ENCODE data around the gene LINGO1. TPM values are rescaled to one million over a fixed set of nuclear protein-coding genes. Genes with fewer than 3 reads are reported as not detected.

The LINGO1 gene
- total and polyA plus RNA-seq, 9 donors, result 0.36 to 4.5 (median 1.3) TPM

DNA sequence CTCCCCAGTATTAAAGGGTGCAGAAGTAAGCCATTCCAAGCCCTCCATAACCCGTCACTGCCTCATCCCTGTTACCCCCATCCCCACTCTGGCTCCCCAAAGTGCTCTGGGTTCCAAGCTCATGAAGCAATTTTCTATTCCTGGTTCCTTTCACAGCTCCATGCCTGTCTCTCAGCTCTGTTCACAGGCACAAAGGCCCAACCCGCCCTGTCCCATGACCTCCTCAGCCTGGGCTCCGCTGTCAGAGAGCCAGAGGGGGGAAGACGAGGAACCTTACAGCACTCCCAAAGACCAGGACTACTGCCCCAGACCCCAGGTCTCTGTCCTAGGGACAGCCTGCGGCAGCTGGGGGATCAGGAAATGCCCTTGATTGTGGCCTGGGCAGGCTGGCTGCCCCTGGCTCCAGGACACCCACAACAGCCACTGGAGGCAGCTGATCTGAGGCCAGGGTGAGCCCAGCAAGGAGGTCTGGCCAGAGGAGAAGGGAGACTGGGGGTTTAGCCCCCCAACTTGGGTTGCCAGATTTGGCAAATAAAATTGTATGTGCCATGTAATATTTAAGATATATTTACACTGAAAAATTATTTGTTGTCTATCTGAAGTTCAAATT is 43.2 kb upstream of the LINGO1 start:
- Histone ChIP-seq H3K27ac (no peak overlapping the region), H3K4me1 (ENCODE audit: insufficient read depth) (no peaks in the 10 kb centered on the region), H3K36me3 (no peaks in the 10 kb centered on the region), H3K4me3 (no peak overlapping the region), H3K27me3 (no peaks in the 10 kb centered on the region), H3K9me3 (no peaks in the 10 kb centered on the region)
- 71 to 90% (median 84%) methylated on average over 5 of the region's 5 CpGs for WGBS, 3 donors
- no peak for TF ChIP-seq EP300 (IDR thresholded peaks at IDR 0.05)
- TF ChIP-seq, protein P1, sequence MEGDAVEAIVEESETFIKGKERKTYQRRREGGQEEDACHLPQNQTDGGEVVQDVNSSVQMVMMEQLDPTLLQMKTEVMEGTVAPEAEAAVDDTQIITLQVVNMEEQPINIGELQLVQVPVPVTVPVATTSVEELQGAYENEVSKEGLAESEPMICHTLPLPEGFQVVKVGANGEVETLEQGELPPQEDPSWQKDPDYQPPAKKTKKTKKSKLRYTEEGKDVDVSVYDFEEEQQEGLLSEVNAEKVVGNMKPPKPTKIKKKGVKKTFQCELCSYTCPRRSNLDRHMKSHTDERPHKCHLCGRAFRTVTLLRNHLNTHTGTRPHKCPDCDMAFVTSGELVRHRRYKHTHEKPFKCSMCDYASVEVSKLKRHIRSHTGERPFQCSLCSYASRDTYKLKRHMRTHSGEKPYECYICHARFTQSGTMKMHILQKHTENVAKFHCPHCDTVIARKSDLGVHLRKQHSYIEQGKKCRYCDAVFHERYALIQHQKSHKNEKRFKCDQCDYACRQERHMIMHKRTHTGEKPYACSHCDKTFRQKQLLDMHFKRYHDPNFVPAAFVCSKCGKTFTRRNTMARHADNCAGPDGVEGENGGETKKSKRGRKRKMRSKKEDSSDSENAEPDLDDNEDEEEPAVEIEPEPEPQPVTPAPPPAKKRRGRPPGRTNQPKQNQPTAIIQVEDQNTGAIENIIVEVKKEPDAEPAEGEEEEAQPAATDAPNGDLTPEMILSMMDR (IDR thresholded peaks at IDR 0.05), result no peak
- no peak for TF ChIP-seq POLR2A (IDR thresholded peaks at IDR 0.05)
- intact Hi-C loops (cut with DNase I), result no loop called here
- DNase-seq, result no peak

DNA sequence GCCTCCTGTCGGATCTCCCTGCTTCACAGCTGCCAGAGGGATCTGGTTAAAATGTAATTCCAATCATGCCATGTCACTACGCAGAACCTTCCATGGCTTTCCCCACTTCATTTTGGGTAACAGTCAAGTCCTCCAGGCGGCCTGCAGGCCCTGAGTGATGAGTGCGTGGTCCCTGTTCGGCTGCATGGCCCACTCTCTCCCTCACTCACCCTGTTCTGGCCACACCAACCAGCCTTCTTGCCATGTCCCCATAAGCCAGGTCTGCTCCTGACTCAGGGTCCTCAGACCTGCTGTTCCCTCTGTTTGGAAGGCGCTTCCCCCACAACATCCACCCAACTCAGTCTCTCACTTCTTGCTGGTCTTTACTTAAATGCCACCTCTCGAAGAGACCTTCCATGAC is 41.6 kb upstream of the LINGO1 start:
- WGBS, 3 donors, result 75 to 83% (median 80%) methylated on average over 7 of the region's 7 CpGs
- no peak overlapping the region for H3K4me3 ChIP-seq
- no peaks in the 10 kb centered on the region for H3K36me3 ChIP-seq
- H3K27ac ChIP-seq, result no peak overlapping the region
- intact Hi-C loops (cut with DNase I), result no loop called here
- no peak for DNase-seq
- H3K9me3 ChIP-seq, result no peaks in the 10 kb centered on the region
- TF ChIP-seq, protein P1 (IDR thresholded peaks at IDR 0.05), result no peak
- TF ChIP-seq POLR2A (IDR thresholded peaks at IDR 0.05), result no peak
- TF ChIP-seq EP300 (IDR thresholded peaks at IDR 0.05), result no peak
- no peaks in the 10 kb centered on the region for H3K4me1 ChIP-seq (ENCODE audit: insufficient read depth)
- H3K27me3 ChIP-seq, result no peaks in the 10 kb centered on the region

DNA sequence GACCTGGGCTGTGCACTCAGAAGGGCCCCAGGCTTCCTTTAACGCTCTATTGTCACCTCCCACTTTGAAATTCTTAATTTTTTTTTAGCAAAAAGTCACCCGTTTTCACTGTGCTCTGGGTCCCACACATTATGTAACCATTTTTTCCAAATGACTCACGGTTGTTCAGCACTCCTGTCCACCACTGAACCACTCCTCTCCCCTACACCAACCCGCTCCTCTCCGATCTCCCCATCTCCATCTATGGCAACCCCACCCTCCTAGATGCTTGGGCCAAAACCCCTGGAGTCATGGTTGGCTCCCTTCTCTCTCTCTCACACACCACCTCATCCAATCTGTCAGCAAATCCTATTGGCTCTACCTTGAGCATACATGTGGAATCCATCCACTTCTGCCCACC is 41.2 kb upstream of the LINGO1 start:
- H3K36me3 ChIP-seq, result no peaks in the 10 kb centered on the region

DNA sequence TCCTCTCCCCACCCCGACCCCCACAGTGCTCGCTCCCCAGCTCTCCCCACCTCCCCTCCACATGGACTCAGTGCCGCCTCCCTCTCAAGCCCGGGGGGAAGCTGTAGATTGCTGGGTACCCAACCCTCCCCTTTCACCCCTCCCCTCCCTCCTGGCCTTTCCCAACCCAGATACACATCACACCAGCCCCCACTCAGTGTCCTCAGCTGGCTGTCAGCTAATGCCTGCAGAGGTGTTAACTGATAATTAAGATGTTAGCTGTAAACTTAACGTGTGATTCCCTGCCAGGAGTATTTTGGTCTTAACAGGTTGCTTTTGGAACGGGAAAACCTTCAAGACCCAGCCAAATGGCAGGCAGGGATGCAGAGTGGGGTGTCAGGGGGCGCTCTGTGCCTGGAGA is 39.4 kb upstream of the LINGO1 start:
- Histone ChIP-seq H3K27me3 (no peaks in the 10 kb centered on the region), H3K4me1 (ENCODE audit: insufficient read depth) (no peaks in the 10 kb centered on the region), H3K4me3 (no peak overlapping the region), H3K27ac (no peak overlapping the region), H3K36me3 (no peaks in the 10 kb centered on the region), H3K9me3 (no peaks in the 10 kb centered on the region)
- WGBS, 3 donors, result 36 to 39% (median 36%) methylated on average over 7 of the region's 7 CpGs
- TF ChIP-seq EP300 (IDR thresholded peaks at IDR 0.05) (no peak), POLR2A (IDR thresholded peaks at IDR 0.05) (no peak)
- TF ChIP-seq, protein P1 (IDR thresholded peaks at IDR 0.05), result no peak
- intact Hi-C loops (cut with DNase I), result no loop called here
- no peak for DNase-seq

More for the DNA sequence above, 41.2 kb upstream of the LINGO1 start:
- Histone ChIP-seq H3K4me1 (ENCODE audit: insufficient read depth) (no peaks in the 10 kb centered on the region), H3K4me3 (no peak overlapping the region), H3K27ac (no peak overlapping the region), H3K9me3 (no peaks in the 10 kb centered on the region), H3K27me3 (no peaks in the 10 kb centered on the region)
- intact Hi-C loops (cut with DNase I), result no loop called here
- no peak for DNase-seq
- TF ChIP-seq POLR2A (IDR thresholded peaks at IDR 0.05), result no peak
- whole genome bisulfite sequencing, 3 donors, result 66 to 70% (median 67%) methylated on average over 5 of the region's 5 CpGs

DNA sequence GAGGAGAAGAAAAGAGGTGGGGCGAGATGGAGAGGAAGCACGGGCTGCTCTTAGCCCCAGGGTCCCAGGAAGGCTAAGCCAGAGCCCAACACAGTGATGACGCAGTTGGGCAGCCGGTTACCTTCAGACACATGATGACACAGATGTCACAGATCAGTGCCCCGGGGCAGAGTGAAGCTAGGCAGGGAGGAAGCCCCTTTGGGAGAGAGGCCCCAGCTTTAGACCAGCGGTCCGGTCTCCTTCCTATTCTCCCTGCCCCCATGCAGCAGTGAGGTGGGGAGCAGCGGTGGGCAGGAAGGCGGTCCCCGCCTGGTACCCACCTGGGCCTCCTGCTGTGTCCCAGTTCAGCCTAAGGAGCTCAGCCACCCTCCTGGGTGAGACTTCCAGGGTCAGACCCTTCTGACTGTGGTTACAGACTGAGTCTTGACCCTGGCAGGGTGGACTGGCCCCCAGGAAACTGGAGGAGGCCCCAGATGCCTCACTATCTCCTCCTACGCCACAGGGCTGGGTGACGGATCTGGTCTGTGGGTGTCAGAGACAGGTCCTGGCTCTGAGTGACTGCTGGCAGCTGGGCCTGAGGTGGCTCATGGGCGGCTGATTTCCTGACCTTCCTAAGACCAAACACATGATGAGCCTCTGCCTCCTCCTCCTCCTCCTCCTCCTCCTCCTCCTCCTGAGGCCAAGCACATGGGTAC is 38.8 kb upstream of the LINGO1 start:
- DNase-seq, result no peak
- no peaks in the 10 kb centered on the region for H3K4me1 ChIP-seq (ENCODE audit: insufficient read depth)
- no peaks in the 10 kb centered on the region for H3K27me3 ChIP-seq
- intact Hi-C loops (cut with DNase I), result no loop called here
- no peak overlapping the region for H3K27ac ChIP-seq
- TF ChIP-seq, protein P1 (IDR thresholded peaks at IDR 0.05), result no peak
- TF ChIP-seq EP300 (IDR thresholded peaks at IDR 0.05) (no peak), POLR2A (IDR thresholded peaks at IDR 0.05) (no peak)
- H3K36me3 ChIP-seq, result no peaks in the 10 kb centered on the region
- WGBS, 3 donors, result 66 to 77% (median 70%) methylated on average over 12 to 13 of the region's 13 CpGs
- H3K4me3 ChIP-seq, result no peak overlapping the region
- no peaks in the 10 kb centered on the region for H3K9me3 ChIP-seq

Data from ovary (tissue), 9 donors.